ENCODE data around the gene TSPAN16.

GRCh38 chr19:11331502-11331901, 35.5 kb downstream of the TSPAN16 start:
- TF ChIP-seq CTCF (IDR thresholded peaks at IDR 0.05) (no peak), POLR2A (IDR thresholded peaks at IDR 0.05) (no peak)

Measured in testis (tissue), 2 donors.